ENCODE data around the gene LAMB3. TPM values are rescaled to one million over a fixed set of nuclear protein-coding genes. Genes with fewer than 3 reads are reported as not detected.

The LAMB3 gene
- total and polyA plus RNA-seq, 4 donors = 14.6 to 121 (median 68.6) TPM

GRCh38 chr1:209641832-209642172 is 10.4 kb downstream of the LAMB3 start:
- DNase-seq (peak; percentile 97 to 99 (median 99)), ATAC-seq (ENCODE audit: insufficient read depth, low FRiP score) (no peak)
- Histone ChIP-seq H3K27ac (ENCODE audit: low read depth in 1 of 2, low read length in 1 of 2) (peak overlapping the region; percentile 84 to 85), H3K9ac (ENCODE audit: insufficient read depth in 1 of 2, low read length in 2 of 2) (peak overlapping the region in 1 of 2 donors; percentile 81), H3K4me3 (no peak overlapping the region), H3K9me3 (ENCODE audit: control insufficient read depth in 4 of 4, insufficient read depth in 3 of 4, low read length in 3 of 4) (peaks cover 0 to 1% (median 0%) of the 10 kb centered on the region in 4 donors), H3K4me1 (ENCODE audit: control insufficient read depth in 5 of 5, insufficient read depth in 5 of 5, low read length in 5 of 5) (peaks cover 5 to 56% (median 30%) of the 10 kb centered on the region in 5 donors), H3K36me3 (ENCODE audit: control insufficient read depth in 4 of 4, insufficient read depth in 4 of 4, low read length in 4 of 4) (no peaks in the 10 kb centered on the region), H3K27me3 (ENCODE audit: control insufficient read depth in 3 of 3, insufficient read depth in 3 of 3, low read length in 2 of 3) (no peaks in the 10 kb centered on the region)
- 40 to 57% methylated on average over 5 of the region's 5 CpGs for WGBS, 2 donors
- no peak for TF ChIP-seq CTCF (IDR thresholded peaks at IDR 0.05; ENCODE audit: control extremely low read depth, extremely low read depth)

- no peak for TF ChIP-seq CTCF (IDR thresholded peaks at IDR 0.05; ENCODE audit: control extremely low read depth, extremely low read depth)
- no peaks in the 10 kb centered on the region for H3K27me3 ChIP-seq (ENCODE audit: control insufficient read depth in 3 of 3, insufficient read depth in 3 of 3, low read length in 2 of 3)
- no peaks in the 10 kb centered on the region for H3K36me3 ChIP-seq (ENCODE audit: control insufficient read depth in 4 of 4, insufficient read depth in 4 of 4, low read length in 4 of 4)
- H3K4me3 ChIP-seq = no peak overlapping the region
- DNase-seq = no peak
- WGBS, 2 donors = 66 to 76% methylated on average over 5 of the region's 5 CpGs
- peaks cover 0 to 1% (median 0%) of the 10 kb centered on the region in 4 donors for H3K9me3 ChIP-seq (ENCODE audit: control insufficient read depth in 4 of 4, insufficient read depth in 3 of 4, low read length in 3 of 4)
- no peak overlapping the region for H3K9ac ChIP-seq (ENCODE audit: insufficient read depth in 1 of 2, low read length in 2 of 2)
- H3K4me1 ChIP-seq (ENCODE audit: control insufficient read depth in 5 of 5, insufficient read depth in 5 of 5, low read length in 5 of 5) = peaks cover 0 to 5% (median 1%) of the 10 kb centered on the region in 5 donors
- no peak for ATAC-seq (ENCODE audit: insufficient read depth, low FRiP score)
- H3K27ac ChIP-seq (ENCODE audit: low read depth in 1 of 2, low read length in 1 of 2) = no peak overlapping the region
Measured at GRCh38 chr1:209635850-209636249, 16.4 kb downstream of the LAMB3 start.

GRCh38 chr1:209634005-209634737 is 18.1 kb downstream of the LAMB3 start:
- ATAC-seq (ENCODE audit: insufficient read depth, low FRiP score) (no peak), DNase-seq (no peak)
- 84% methylated on average over 20 of the region's 20 CpGs for WGBS, 2 donors
- Histone ChIP-seq H3K9me3 (ENCODE audit: control insufficient read depth in 4 of 4, insufficient read depth in 3 of 4, low read length in 3 of 4) (peaks cover 0 to 1% (median 0%) of the 10 kb centered on the region in 4 donors), H3K9ac (ENCODE audit: insufficient read depth in 1 of 2, low read length in 2 of 2) (no peak overlapping the region), H3K27ac (ENCODE audit: low read depth in 1 of 2, low read length in 1 of 2) (no peak overlapping the region), H3K36me3 (ENCODE audit: control insufficient read depth in 4 of 4, insufficient read depth in 4 of 4, low read length in 4 of 4) (no peaks in the 10 kb centered on the region), H3K4me3 (no peak overlapping the region), H3K4me1 (ENCODE audit: control insufficient read depth in 5 of 5, insufficient read depth in 5 of 5, low read length in 5 of 5) (peaks cover 0 to 5% (median 1%) of the 10 kb centered on the region in 5 donors), H3K27me3 (ENCODE audit: control insufficient read depth in 3 of 3, insufficient read depth in 3 of 3, low read length in 2 of 3) (no peaks in the 10 kb centered on the region)
- TF ChIP-seq CTCF (IDR thresholded peaks at IDR 0.05; ENCODE audit: control extremely low read depth, extremely low read depth) = no peak
